GM12878 (cell line): Measurements from ENCODE around the gene CACNA1S. TPM values are rescaled to one million over a fixed set of nuclear protein-coding genes. Genes with fewer than 3 reads are reported as not detected.

Experiments used
- ATAC-seq: fragments of 200-7000 bp; cut with Tn5 transposase; 3 replicates; pipeline ENCODE4 v1.9.1; 2020; ENCODE audit warnings: mild to moderate bottlenecking, moderate library complexity
- BruUV-seq: library from RNA; stranded (reverse); fragments of 400-500 nt; replicated peaks from 2 replicates; lab custom pipeline; 2021; lab: Mats Ljungman, UMichigan
- CTCF ChIA-PET: fragments of 300-600 bp; sonication (Branson Sonifier 250); formaldehyde crosslinking; extraction: SDS; loops from one replicate; lab custom pipeline; 2021; ENCODE audit warnings: inconsistent platforms; lab: Yijun Ruan, JAX
- POLR2A ChIA-PET: fragments of 350-600 bp; formaldehyde crosslinking; extraction: SDS; loops from one replicate; lab custom pipeline; 2021; ENCODE audit warnings: inconsistent platforms; lab: Charles Lee
- RAD21 ChIA-PET: fragments of 300-600 bp; sonication (Branson Sonifier 250); formaldehyde crosslinking; loops from one replicate; lab custom pipeline; 2023; ENCODE audit warnings: antibody characterized with exemption; ENCODE audit not compliant: unreplicated experiment; lab: Charles Lee
- SMC1A ChIA-PET: fragments of 300-600 bp; sonication (Branson Sonifier 250); formaldehyde crosslinking; loops from one replicate; lab custom pipeline; 2023; ENCODE audit not compliant: unreplicated experiment, uncharacterized antibody; lab: Charles Lee
- DNase-seq: peaks from one replicate; pipeline ENCODE4 v3.0.0-alpha.2; 2011; ENCODE audit warnings: low read depth, low spot score
- FAIRE-seq: peaks from 3 replicates; lab custom pipeline; 2011; peaks lifted over from hg19 to GRCh38; lab: Jason Lieb, UNC
- H2AFZ ChIP-seq: 2 replicates; pipeline ENCODE4 v1.6.0; 2011; ENCODE audit warnings: low read depth, low read length, control low read depth; ENCODE audit not compliant: control insufficient read depth
- H3K27ac ChIP-seq: 2 replicates; pipeline ENCODE4 v1.5.1; 2011; ENCODE audit warnings: control low read depth; ENCODE audit not compliant: control insufficient read depth, insufficient read depth
- H3K27me3 ChIP-seq, 2 experiments: replicated peaks in 1 of 2; 2 replicates each; pipeline versions ENCODE4 v1.6.0 to v1.6.1; 2011; ENCODE audit warnings: low read length in 1 of 2; ENCODE audit not compliant: control insufficient read depth in 2 of 2, insufficient read depth in 2 of 2
- H3K36me3 ChIP-seq, 2 experiments: 2 replicates each; pipeline ENCODE4 v1.5.1; 2011; ENCODE audit warnings: low read length in 1 of 2; ENCODE audit not compliant: control insufficient read depth in 2 of 2, insufficient read depth in 2 of 2
- H3K4me1 ChIP-seq: 2 replicates; pipeline ENCODE4 v1.6.1; 2011; ENCODE audit warnings: mild to moderate bottlenecking, low read length, moderate library complexity, mixed read lengths; ENCODE audit not compliant: control insufficient read depth, insufficient read depth
- H3K4me2 ChIP-seq: 2 replicates; pipeline ENCODE4 v1.6.0; 2011; ENCODE audit warnings: control low read depth; ENCODE audit not compliant: control insufficient read depth, insufficient read depth
- H3K4me3 ChIP-seq: fragments of 200-600 bp; sonication (generic); 2 replicates; pipeline ENCODE4 v1.5.1; 2016
- H3K79me2 ChIP-seq: 2 replicates; pipeline ENCODE4 v1.6.0; 2011; ENCODE audit warnings: low read length; ENCODE audit not compliant: control insufficient read depth, insufficient read depth
- H3K9ac ChIP-seq: 2 replicates; pipeline ENCODE4 v1.8.0; 2011; ENCODE audit warnings: low read length, control low read depth, mixed read lengths; ENCODE audit not compliant: control insufficient read depth, insufficient read depth
- H3K9me3 ChIP-seq: replicated peaks from 3 replicates; pipeline ENCODE4 v1.5.1; 2011; ENCODE audit warnings: mild to moderate bottlenecking, low read length; ENCODE audit not compliant: control insufficient read depth, insufficient read depth
- H4K20me1 ChIP-seq: 2 replicates; pipeline ENCODE4 v1.6.0; 2011; ENCODE audit not compliant: control insufficient read depth, insufficient read depth
- EGR1 ChIP-seq, 2 experiments: IDR thresholded peaks; 1 replicate in 1 of 2; 2 replicates in 1 of 2; pipeline ENCODE4 v1.6.1; 2011 to 2012; ENCODE audit warnings: low read depth in 2 of 2, low read length in 2 of 2, borderline replicate concordance in 1 of 2, mild to moderate bottlenecking in 1 of 2, moderate library complexity in 1 of 2
- EP300 ChIP-seq, 2 experiments: fragments of 150-350 bp in 1 of 2; IDR thresholded peaks; 2 replicates each; pipeline ENCODE4 v1.6.1; 2011 to 2012; ENCODE audit warnings: low read depth in 2 of 2, low read length in 2 of 2, borderline replicate concordance in 1 of 2, improper control_type of control experiment in 1 of 2, inconsistent platforms in 1 of 2; ENCODE audit not compliant: control insufficient read depth in 1 of 2
- ETV6 ChIP-seq, 2 experiments: fragments of 450-650 bp in 1 of 2; IDR thresholded peaks in 1 of 2; conservative IDR thresholded peaks in 1 of 2; 2 replicates each; pipeline ENCODE4 v1.6.1; 2014; ENCODE audit warnings: antibody characterized with exemption in 1 of 2, borderline replicate concordance in 1 of 2, low read depth in 1 of 2, mild to moderate bottlenecking in 1 of 2, moderate library complexity in 1 of 2
- EZH2 ChIP-seq: IDR thresholded peaks from 2 replicates; pipeline ENCODE4 v1.6.1; 2012; ENCODE audit warnings: low read depth, mild to moderate bottlenecking, control low read depth, inconsistent platforms, low read length, borderline replicate concordance; ENCODE audit not compliant: control insufficient read depth
- KDM1A ChIP-seq: fragments of 200-600 bp; sonication (generic); IDR thresholded peaks from 2 replicates; pipeline ENCODE4 v1.6.1; 2016; ENCODE audit warnings: borderline replicate concordance
- NFXL1 ChIP-seq: fragments of 450-650 bp; IDR thresholded peaks from 2 replicates; pipeline ENCODE4 v1.6.1; 2017; ENCODE audit warnings: antibody characterized with exemption, mild to moderate bottlenecking, borderline replicate concordance
- RFX5 ChIP-seq: IDR thresholded peaks from 2 replicates; pipeline ENCODE4 v1.6.1; 2011; ENCODE audit warnings: low read depth, low read length, improper control_type of control experiment
- WGBS: methylation state at CpG from one replicate; pipeline ENCODE4 v1.1.6; 2016; ENCODE audit warnings: low lambda C conversion rate; ENCODE audit not compliant: insufficient replicate concordance, insufficient coverage; ENCODE audit errors: missing lambda C conversion rate; 5-methylcytosine and 5-hydroxymethylcytosine counted together
- in situ Hi-C: fragments of 300-500 bp; cut with MboI; formaldehyde crosslinking; loops from 9 replicates; pipeline ENCODE4 v1.14.3; 2018; ENCODE audit warnings: mixed read lengths
- intact Hi-C: fragments of 100-400 bp; cut with micrococcal nuclease; formaldehyde crosslinking; loops from one replicate; pipeline ENCODE4 v1.14.2; 2022; ENCODE audit not compliant: unreplicated experiment
- polyA plus RNA-seq, 11 experiments: library from polyadenylated mRNA; depleted of rRNA in 4 of 11; unstranded in 6 of 11; stranded (reverse) in 5 of 11; fragments of >200 nt; fragmentation: Nextera tagmentation in 4 of 11; fragmentation: Illumina TruSeq in 1 of 11; extraction: Ambion mirVana in 4 of 11; extraction: Trizol in 1 of 11; gene quantifications; 1 replicate in 1 of 11; 2 replicates in 10 of 11; pipeline versions ENCODE4 v1.2.1 to v1.2.3, GENCODE V29; 2011 to 2016; ENCODE audit warnings: inconsistent platforms in 2 of 11, missing spikeins in 2 of 11, low read depth in 1 of 11
- total RNA-seq, 4 experiments: library from RNA; depleted of rRNA in 3 of 4; stranded (reverse); fragments of >200 nt in 3 of 4; fragmentation: Illumina TruSeq in 1 of 4; extraction: Trizol in 1 of 4; gene quantifications; 2 replicates each; pipeline versions ENCODE4 v1.2.1 to v1.2.3, GENCODE V29; 2013 to 2021

CACNA1S gene
- total and polyA plus RNA-seq, 10 of the 15 experiments (the other 5 are each of a cell fraction or from before 2014, with no cell fraction given), result under 0.01 to 0.04 (median 0.02) TPM; not detected in 6

DNA sequence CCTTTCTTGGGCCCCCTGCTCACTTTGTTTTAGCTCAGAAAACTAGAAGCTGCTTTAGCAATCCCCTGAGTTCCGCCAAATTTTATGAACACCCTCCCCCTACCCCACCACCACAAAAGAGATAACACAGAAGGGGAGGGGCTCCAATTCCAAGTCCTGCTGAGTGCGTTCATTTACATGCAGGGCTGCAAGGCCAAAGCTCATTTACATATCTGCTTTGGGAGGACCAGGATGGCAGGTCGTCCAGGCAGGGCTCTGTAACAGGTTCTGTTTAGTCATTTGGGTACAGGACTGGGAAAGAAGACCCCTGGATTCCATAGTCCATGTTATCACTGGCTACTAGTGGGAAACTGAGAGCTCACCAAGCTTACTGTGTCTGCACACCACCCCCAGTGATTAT is 52.8 kb downstream of the CACNA1S start:
- no peaks in the 10 kb centered on the region; the same call in none of the 2 replicates for H3K4me1 ChIP-seq
- FAIRE-seq (no peak), ATAC-seq (no peak), DNase-seq (no peak)
- ChIA-PET CTCF (interaction anchor here (0.5 to 1.1 kb wide), 3 partner anchors 41 to 523 kb away, joined by 3 read pairs; no protein-coding TSS in a partner anchor), RAD21 (interaction anchor here (1.2 kb wide), 1 partner anchor 87 kb away, joined by 4 read pairs; no protein-coding TSS in a partner anchor), SMC1A (interaction anchor here (1.4 kb wide), 1 partner anchor 79 kb away, joined by 4 read pairs; no protein-coding TSS in a partner anchor), POLR2A (no interaction called here)
- H4K20me1 ChIP-seq, result no peaks in the 10 kb centered on the region
- peaks cover 0 to 1% of the 10 kb centered on the region in 2 experiments; a peak in 2 of 4 replicates for H3K27me3 ChIP-seq
- H3K36me3 ChIP-seq, result no peaks in the 10 kb centered on the region
- TF ChIP-seq KDM1A (no peak), EZH2 (no peak), EGR1 (IDR thresholded peaks at IDR 0.05; ENCODE audit: borderline replicate concordance in 1 of 2, low read depth in 2 of 2, low read length in 2 of 2) (no peak), EP300 (IDR thresholded peaks at IDR 0.05; ENCODE audit: borderline replicate concordance in 1 of 2, control insufficient read depth in 1 of 2, low read depth in 2 of 2, low read length in 2 of 2) (no peak), RFX5 (no peak), NFXL1 (no peak), ETV6 (conservative IDR thresholded peaks at IDR 0.05 in 1 of 2, IDR thresholded peaks at IDR 0.05 in 1 of 2; ENCODE audit: borderline replicate concordance in 1 of 2, low read depth in 1 of 2) (no peak)
- no peaks in the 10 kb centered on the region for H3K9me3 ChIP-seq
- no peak overlapping the region for H3K9ac ChIP-seq
- no peak overlapping the region for H3K27ac ChIP-seq
- WGBS, result 29% methylated on average over 3 of the region's 3 CpGs
- no TSS peak for BruUV-seq
- H2AFZ ChIP-seq, result no peak overlapping the region
- in situ Hi-C loops (no loop called here), intact Hi-C loops (no loop called here)
- H3K79me2 ChIP-seq, result no peaks in the 10 kb centered on the region
- no peak overlapping the region for H3K4me3 ChIP-seq
- no peak overlapping the region for H3K4me2 ChIP-seq
